HG02623 (cell line): ENCODE data around the gene CSTF1.
A peak's percentile ranks its signal among the peaks of the same experiment; 100 is the strongest.

Source experiments
- ATAC-seq: cut with Tn5 transposase; IDR thresholded peaks from one replicate; pipeline ENCODE4 v1.9.1; 2021; ENCODE audit warnings: moderate library complexity; ENCODE audit not compliant: unreplicated experiment

Gene CSTF1

DNA sequence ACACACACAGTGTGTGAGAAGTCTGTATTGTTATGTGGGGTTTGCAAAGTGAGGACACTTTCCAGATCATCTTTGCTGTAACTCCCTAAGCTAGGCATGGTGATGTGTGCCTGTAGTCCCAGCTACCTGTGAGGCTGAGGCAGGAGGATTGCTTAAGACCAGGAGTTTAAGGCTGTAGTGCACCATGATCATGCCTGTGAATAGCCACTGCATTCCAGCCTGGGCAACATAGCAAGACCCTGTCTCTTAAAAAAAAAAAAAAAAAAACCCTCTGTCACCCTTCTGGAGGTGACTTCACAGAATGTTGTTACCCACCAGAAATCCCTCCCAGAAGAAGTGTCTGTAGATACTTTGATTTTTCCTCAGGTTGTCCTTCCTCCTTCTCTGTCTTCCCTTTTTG, 34.5 kb downstream of the CSTF1 start:
- no peak for ATAC-seq

DNA sequence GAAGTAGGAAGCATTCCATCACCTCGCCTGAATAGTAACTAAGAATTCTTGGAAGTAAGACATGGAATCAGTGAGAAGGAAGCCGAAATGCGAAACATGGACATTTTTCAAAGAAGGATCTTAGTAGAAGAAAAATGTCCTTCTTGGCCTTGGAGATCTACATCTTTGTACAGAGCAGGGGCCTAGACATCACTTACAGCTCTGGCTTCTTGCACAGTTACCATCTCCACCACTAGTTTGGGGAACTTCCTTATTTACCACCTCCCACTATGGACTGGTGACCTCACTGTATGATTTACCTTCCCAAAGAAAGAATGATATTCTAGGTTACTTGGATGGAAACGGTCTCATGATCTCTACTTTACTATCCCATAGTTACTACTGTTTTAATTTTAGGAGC, 35.4 kb downstream of the CSTF1 start:
- ATAC-seq = no peak

DNA sequence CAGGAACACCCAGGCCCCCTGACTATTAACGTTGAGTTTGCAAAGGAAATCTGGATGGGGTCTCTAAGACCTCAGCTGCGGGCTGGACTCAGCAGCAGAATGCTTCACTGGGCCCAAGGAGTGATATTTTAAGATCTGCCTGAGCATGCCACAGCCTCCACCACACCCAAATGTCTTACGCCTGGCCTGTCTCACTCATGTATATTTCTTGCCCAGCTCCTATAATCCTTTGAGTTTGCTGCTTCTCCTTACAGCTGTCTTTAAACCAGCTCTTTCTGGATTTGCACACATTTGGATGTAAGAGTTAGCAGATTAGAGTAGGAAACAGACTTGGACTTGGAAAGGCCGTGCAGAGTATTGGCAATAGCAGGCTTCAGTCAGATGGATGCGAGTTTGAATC, 36.0 kb downstream of the CSTF1 start:
- no peak for ATAC-seq

DNA sequence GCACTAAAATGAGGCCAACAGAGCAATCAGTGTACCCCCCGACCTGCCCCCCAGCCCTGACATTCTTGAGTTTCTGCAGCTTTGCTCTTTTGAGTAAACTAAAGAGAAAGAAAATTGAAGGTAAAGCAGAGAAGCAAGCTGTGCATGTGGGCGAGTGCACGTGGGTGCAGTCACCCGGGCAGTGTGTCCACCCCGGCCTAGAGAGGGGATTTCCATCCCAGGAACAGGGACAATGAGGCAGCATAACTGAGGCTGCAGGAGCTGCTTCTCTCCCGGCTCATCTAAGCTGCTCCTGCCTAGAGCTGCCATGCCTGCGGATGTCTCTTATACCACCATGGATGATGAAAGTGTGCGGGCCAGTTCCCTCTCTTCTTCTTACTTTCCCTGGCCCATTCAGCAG, 36.4 kb downstream of the CSTF1 start:
- no peak for ATAC-seq

DNA sequence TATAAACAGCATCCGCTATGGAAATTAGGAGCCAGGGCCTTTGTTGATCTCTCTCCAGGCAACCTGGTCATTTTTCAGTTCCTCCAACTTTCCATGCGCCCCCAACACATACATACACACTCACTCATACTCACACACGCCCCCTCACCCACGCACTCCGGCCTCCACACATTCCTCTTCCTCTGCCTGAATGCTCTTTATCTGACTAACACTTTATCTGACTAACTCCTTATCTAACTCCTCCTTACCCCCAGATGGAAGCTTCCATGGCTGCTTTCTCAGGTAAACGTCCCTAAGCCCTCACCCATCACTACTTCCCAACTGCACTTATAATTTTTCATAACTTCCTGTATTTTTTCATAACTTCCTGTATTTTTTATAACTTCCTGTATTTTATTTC, 37.1 kb downstream of the CSTF1 start:
- no peak for ATAC-seq

DNA sequence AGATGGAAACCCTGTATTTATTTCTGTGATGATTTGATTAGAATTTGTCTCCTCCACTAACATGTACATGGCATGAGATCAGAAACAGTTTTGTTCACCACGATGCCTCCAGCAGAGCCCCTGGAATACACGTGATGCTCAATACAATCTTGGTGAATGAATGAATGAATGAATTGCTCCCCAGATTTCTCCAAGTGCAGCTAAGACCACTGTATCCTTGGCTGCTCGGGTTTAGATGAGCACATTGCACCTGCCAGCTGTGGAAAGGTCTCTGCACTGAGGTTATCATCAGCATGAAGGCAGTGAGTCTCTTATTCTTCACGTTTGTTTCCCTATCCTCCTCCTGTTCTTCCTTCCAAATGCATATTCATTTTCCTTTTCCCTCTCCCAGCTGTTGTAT, 37.5 kb downstream of the CSTF1 start:
- ATAC-seq = no peak

DNA sequence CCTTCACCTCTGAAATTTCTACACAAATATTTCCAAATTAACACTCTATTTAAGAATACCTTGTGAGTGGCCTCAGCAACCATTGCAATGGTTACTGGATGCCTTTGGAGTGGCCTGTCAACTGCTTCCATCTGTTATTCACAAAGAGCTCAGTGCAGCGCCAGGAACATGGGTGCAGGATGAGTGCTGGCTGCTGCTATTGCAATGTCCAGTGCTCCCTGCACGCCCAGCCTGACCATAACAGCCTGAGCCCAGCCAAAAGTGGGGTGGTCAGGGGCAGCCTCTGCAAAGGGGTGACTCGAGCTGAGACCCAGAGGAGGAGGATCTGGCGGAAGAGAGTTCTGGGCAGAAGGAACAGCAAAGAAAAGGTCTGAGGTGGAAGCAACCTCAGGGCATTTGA, 38.0 kb downstream of the CSTF1 start:
- ATAC-seq = no peak

DNA sequence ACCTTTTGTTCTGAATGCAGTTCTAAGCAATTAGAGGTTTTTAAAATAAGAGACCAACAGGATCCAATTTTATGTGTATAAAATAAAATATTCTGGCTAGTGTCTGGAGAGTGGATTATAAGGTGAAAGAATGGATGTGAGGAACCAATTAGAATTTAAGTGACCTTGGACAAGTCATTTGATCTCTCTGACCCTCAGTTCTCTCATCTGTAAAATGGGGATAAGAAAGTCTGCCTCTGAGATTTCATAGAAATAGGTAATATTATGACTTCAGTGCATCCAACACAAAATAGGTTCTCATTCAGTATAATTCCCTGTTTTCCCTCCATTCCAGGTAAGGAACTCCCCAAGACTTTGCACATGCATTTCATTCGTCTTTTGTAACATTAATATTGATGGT, 38.5 kb downstream of the CSTF1 start:
- no peak for ATAC-seq

DNA sequence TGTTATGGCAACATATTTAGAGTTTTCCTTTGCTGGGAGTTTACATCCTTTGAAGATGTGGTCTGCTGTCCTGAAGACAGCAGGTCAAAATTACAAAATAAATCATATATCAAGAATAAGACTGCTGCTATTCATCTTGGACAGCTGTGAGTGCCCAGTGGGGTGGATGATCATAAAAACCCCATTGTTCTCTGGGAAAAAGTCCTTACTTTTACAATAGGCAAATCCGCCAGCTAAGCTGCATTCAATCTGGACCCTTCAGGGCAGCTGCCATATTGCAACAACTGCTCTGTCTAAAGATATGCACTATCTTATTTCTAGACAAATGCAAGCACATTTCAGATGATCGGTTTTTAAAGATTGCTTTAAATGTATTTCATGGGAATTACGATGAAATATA, 39.0 kb downstream of the CSTF1 start:
- no peak for ATAC-seq

DNA sequence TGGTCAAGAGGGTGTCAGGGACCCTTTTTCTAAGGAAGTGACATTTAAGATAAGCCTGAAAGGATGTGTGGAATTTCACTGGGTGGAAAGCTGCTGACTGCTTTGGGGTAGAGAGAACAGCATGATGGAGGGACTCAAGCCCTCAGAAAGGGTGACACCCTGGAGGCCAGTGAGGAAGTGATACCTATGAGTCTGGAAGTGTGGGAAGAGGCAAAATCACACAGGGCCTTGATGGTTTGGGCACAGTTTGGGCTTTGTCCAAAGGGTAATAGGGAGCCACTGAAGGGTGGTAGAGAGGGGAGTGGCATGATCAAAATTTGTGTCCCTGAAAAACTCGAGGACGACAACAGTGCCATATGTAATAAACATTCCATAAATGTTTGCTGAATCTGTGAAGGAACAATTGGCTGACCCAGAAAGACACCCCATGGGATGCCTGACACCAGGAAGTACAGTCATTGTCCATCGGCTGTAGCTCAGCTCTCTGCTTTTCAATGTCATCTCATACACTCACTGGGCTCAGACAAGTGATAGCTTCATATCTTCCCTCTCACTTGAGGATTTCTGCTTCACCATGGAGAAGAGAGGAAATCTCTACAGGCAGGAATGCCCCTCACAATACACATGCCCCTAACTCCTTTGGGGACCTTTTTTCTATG, 40.9 kb downstream of the CSTF1 start:
- no peak for ATAC-seq

DNA sequence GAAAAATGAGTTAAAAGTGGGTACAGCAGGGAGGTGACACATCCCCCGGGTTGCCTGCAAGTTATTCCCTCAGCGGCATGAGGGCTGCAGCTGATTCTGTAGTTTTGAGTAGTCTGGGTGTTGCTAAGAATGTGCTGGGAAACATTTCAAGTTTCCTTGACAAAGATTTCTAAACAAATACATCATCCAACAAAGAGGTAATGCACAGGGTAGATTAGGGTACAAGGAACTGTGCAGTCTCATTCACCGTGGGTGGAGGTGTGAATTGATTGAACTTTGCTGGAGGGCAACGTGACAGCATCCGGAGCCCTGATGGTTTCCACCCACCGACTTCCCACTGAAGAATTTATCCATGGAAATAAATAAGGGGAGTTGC, 41.4 kb downstream of the CSTF1 start:
- ATAC-seq = no peak

DNA sequence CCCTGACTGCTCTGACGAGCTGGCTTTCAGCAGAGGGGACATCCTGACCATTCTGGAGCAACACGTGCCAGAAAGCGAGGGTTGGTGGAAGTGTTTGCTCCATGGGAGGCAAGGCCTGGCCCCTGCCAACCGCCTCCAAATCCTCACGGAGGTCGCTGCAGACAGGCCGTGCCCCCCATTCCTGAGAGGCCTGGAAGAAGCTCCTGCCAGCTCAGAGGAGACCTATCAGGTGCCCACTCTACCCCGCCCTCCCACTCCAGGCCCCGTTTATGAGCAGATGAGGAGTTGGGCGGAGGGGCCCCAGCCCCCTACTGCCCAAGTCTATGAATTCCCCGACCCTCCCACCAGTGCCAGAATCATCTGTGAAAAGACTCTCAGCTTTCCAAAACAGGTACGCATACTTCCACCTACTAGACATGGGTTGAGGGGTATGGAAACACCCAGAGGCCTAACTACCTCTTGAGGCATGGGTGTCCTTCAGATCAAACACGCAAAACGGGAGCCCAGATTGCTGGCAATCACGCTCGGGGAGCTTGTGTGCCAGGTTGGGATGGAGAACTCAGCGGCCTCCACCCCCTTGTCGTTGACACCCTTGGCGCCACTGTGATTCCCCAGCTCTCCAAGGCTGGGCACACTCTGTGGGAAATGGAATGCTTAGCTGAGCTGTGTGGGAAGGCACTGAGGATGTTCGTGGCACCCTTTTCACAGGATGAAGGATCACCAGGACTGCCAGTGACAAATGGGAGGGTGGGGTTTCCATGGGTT, 44.9 kb downstream of the CSTF1 start:
- ATAC-seq = no peak

DNA sequence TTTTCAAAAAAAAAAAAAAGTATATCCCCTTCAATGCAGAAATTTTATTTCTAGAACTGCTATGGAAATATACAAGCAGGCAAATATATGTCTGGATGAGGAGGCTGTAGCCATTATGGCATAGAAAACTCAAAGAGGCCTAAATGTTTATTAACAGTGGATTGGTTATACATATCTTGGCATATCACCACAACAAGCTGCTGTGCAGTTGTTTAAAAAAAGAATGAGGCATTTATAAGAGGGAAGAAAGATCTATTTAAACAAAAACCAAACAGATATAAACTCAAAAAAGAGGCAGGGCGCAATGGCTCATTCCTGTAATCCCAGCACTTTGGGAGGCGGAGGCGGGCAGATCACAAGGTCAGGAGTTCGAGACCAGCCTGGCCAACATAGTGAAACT, 45.8 kb downstream of the CSTF1 start:
- ATAC-seq = no peak

DNA sequence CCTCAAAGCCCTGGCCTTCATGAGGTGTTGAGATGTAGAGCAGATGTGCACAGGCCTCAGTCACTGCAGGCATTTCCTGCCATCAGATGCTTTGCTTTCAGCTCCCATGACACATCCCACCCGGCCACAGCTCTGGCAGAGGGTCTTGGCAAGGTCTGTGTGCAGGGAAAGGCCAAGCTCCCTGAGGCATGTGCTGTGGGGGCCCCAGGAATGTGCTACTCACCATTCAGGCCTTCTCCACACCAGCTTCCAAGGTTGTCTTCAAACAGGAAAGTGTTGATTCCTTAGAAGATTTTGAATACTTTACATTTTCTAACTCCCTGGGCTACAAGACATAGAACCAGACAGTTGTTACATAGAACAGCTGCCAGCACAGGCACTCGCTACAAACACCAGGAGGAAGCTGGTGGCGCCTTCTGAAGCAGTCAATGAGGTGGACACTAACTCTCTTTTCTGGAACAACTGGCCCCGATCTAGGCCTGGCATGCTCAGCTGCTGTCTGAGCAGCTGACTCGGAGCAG, 47.4 kb downstream of the CSTF1 start:
- ATAC-seq = no peak

DNA sequence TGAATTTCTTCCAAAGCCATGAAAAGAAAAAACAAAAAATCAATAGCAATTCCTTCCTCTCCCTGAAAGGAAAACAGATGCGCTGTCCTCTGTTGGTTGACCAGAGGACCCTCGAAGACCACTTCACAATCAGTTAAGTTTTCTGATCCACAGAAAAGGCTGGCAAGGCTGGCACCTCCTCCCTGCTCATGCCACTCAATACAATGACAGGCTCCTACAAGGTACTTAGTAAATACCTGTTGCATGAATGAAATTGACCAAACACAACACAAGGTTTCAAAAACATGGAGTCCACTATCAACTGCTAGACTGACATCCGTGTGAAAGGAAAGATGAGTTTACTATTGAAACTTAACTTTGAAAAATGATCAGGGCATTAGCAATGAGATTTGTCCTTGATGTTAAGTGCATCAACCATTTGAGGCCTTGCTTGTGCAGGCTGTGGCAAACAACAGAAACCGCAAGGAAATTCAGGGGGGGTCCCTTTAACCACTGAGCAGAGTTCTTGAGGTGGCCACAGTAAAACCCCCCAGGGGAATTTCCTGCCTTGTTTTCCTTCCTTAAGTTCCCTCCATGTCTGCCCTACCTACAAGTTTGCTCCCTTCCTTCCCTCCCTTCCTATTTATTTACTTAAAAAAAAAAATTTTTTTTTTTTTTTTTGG, 48.0 kb downstream of the CSTF1 start:
- peak; percentile 56 for ATAC-seq

DNA sequence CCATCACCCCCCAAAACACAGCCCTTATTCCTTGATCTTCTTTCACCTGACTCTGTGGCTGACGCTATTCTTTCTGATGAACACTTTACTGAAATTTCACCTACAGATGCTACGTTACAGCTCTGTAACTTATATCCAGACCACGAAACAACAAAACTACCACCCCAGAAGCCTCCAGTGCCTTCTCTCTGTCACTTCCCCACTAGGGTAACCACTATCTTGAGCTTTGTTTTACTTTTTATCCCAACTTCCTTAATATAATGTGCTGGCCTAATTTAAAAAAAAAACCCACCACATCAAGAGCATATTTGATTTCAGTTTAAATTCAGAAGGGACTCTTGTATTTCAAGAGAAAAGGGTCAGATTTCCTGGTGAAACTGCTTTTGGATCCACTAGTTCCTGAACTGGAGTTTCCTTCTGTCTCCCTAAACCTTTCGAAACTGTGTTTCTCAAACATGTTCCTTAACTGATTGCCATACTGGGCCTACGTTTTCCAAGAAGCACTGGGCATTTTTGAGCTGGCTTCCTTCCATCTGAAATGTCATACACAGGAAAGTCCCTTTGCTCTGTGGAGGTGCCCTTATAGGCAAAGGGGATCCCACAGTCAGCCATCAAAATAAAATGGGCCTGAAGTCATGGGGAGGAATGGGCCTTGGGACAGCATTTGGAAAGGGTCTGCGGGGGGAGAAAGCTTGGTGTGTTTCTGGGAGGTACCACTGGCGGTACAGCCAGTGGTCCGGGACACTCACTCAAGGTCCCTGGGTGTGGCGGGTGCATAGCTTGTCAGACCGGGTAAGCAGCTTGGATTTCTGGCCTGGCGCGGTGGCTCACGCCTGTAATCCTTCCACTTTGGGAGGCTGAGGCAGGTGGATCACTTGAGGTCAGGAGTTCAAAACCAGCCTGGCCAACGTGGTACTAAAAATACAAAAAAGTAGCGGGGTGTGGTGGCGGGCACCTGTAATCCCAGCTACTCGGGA, 50.2 kb downstream of the CSTF1 start:
- no peak for ATAC-seq

DNA sequence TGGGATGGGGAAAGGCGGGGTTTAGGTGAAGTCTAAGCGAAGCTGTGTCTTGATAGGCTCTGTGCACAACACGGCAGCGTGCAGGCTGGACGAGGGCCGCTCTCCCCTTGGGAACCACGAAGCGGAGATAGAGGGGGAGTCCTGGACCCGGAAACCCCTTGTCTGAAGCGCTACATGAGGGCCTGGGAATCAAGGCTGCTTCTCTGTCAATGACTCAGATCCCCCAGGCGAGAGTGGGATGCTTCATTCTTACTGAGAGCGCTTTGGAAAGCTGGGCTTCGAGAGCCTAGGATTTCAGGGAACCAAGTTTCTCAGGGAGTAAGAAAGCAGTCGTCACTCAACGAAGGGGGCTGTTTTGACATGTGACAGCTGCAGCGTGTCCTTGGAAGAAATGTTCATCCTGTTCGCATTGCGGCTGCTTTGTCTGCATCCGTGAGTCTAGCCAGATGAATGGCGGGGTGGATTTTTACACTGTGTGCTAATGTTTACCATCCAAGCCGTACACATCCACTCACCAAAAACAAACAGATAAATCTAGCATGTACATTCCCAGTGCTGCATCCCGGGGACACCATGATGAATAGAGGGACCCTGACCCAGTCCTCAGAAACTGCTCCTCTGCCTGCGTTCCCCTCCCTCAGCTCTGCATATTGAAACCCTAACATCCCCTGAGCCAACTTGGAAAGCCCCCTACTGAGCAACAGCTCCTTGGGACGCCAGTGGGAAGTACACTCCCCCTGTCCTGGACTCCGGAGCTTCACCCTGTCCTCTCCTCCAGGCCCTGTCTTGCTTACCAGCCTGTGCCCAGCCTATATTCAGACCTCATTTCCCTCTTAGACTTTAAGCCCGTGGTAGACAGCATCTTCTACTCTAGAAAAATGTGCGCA, 51.5 kb downstream of the CSTF1 start:
- no peak for ATAC-seq

DNA sequence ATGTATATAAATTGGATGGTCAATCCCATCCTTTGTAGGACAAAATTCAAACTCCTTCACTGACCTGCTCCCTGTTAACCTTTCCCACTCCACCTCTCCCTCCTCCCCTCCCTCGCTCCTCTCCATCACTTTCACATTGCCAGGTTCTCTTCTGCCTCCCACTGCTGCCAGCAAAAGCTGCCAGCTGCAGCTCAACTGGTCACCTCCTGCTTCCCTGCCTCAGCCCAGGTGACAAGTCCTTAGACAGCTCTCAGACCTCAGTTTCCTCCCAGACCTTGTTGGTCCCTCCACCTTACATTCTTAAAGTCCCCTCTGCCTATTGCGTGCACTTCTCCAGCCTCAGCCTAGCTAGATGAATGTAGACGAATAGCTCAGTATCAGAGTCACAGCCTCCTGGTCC, 52.7 kb downstream of the CSTF1 start:
- ATAC-seq = no peak

DNA sequence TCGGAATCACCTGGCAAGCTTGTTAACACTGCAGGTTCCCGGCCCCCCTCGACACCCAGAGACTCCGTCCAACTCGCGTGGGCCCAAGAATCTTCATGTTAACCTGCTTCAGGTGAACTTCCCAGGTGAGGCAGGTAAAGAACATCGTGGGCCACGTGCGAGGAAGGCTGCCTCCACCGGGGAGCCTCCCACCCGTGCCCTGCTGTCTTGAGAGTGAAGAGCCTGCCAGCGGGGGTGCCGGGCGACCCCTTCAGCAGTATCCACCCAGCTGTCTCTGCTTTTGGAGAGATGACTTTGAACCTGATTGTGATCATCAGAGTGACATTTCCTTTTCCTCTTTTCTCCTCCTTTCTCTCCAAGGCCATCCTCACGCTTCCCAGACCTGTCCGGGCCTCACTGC, 53.1 kb downstream of the CSTF1 start:
- ATAC-seq = no peak

DNA sequence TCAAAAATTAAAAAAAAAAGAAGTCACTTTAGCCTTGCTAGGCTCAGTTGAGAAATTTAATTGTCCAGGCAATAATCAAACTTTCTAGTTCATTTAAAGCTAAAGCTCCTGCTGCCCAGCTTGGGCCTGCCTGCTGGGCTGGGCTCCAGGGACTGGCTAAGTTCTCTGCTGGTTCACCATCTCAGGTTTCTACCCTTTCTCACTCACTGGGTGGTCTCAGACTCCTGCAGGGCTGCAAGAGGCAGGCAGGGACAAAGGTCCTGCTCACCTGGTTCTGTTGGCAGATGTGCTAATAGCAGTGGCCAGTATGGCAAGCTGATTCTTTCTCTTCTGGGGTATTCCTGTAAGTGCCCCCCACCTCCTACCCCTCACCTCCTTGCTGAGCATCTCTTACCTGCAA, 54.8 kb downstream of the CSTF1 start:
- ATAC-seq = no peak
